Activated CD8-positive, alpha-beta memory T cell treated with anti-CD3 and anti-CD28 coated beads, Interleukin-2, amount 10 ng/mL, durations not matched to agents 7 days and 5 days (primary cell): Measurements from ENCODE around the gene PTPRN2. TPM values are rescaled to one million over a fixed set of nuclear protein-coding genes. Genes with fewer than 3 reads are reported as not detected.
"Not testable (repeated sequence)": the region's sequence is repeated elsewhere in the genome, so short reads cannot be mapped to it uniquely, and the experiment has no call there.

Experiments
- ATAC-seq: fragments of 150-1000 bp; cut with Tn5 transposase; one replicate; pipeline ENCODE4 v1.10.0; 2021; ENCODE audit warnings: moderate library complexity
- CTCF ChIA-PET: fragments of 350-600 bp; sonication (Branson Sonifier 250); formaldehyde crosslinking; loops from one replicate; lab custom pipeline; 2021; ENCODE audit warnings: antibody characterized with exemption; lab: Charles Lee
- DNase-seq: peaks from one replicate; pipeline ENCODE4 v3.0.0-alpha.2; 2020
- H3K27ac Mint-ChIP-seq: one replicate; pipeline ENCODE4 v1.8.0; 2021; ENCODE audit warnings: mild to moderate bottlenecking, mixed read lengths
- H3K27me3 Mint-ChIP-seq: one replicate; pipeline ENCODE4 v1.8.0; 2021; ENCODE audit warnings: mixed read lengths
- H3K36me3 Mint-ChIP-seq: one replicate; pipeline ENCODE4 v1.8.0; 2021; ENCODE audit warnings: mild to moderate bottlenecking, mixed read lengths
- H3K4me1 Mint-ChIP-seq: one replicate; pipeline ENCODE4 v1.8.0; 2021; ENCODE audit warnings: mixed read lengths
- H3K4me3 Mint-ChIP-seq: one replicate; pipeline ENCODE4 v1.8.0; 2021; ENCODE audit warnings: mild to moderate bottlenecking, moderate library complexity, mixed read lengths
- H3K9me3 Mint-ChIP-seq: one replicate; pipeline ENCODE4 v1.8.0; 2022; ENCODE audit warnings: low read depth, mixed read lengths
- total RNA-seq, 2 experiments: library from RNA; stranded (reverse); gene quantifications; one replicate each; pipeline ENCODE4 v1.2.3, GENCODE V29; 2021

The PTPRN2 gene
- total RNA-seq, 2 experiments from 2014 or later, result 3.2 to 5.7 TPM

DNA sequence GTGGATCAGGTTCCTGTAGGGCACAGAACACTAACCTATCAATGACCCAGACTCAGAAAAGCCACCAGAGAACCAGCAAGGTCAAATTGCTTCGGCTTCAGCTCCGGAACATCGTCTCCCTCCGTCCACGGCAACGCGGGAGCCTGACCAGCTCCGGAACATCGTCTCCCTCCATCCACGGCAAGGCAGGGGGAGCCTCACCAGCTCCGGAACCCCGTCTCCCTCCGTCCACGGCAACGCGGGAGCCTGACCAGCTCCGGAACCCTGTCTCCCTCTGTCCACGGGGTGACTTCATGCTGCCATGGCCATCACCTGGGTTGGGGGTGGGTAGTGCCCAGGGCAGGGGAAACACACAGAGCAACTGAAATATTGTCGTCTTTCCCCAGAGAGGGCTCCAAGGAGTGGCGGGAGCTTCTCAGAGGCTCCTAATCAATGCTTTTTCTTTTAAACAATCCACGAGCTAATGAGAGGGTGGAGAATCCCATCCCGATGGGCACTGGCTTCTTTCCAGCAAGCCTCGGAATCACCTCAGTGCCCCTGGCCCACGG is 847.3 kb downstream of the PTPRN2 start:
- no peak for ATAC-seq
- no peaks in the 10 kb centered on the region for H3K36me3 Mint-ChIP-seq
- no peaks in the 10 kb centered on the region for H3K9me3 Mint-ChIP-seq
- DNase-seq, result no peak
- no peaks in the 10 kb centered on the region for H3K4me1 Mint-ChIP-seq
- H3K4me3 Mint-ChIP-seq, result no peak overlapping the region
- H3K27ac Mint-ChIP-seq, result no peak overlapping the region
- CTCF ChIA-PET, result no interaction called here
- H3K27me3 Mint-ChIP-seq, result peaks cover 13% of the 10 kb centered on the region

DNA sequence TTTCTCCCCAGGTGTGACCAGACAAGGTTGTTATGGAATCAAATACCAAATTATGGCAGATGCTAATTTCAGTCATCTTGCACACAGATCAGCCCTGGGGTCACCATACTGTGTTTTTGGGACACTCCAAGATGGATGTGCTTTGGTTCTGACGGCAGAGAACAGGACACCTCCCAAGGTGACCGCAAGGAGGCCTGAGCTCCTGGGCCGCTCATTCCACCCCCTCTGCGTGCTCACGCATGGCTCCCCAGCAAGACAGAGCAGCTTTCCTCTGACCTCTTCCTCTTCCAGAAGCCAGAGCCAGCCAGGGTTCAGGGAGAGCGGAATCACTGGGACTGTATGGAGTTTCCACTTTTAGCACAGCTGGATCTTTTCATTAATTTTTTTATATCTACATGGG is 848.0 kb downstream of the PTPRN2 start:
- no peak for DNase-seq
- Mint-ChIP-seq H3K27ac (no peak overlapping the region), H3K4me1 (no peaks in the 10 kb centered on the region), H3K36me3 (no peaks in the 10 kb centered on the region), H3K4me3 (no peak overlapping the region), H3K27me3 (peaks cover 13% of the 10 kb centered on the region), H3K9me3 (no peaks in the 10 kb centered on the region)
- CTCF ChIA-PET, result no interaction called here
- ATAC-seq, result no peak

DNA sequence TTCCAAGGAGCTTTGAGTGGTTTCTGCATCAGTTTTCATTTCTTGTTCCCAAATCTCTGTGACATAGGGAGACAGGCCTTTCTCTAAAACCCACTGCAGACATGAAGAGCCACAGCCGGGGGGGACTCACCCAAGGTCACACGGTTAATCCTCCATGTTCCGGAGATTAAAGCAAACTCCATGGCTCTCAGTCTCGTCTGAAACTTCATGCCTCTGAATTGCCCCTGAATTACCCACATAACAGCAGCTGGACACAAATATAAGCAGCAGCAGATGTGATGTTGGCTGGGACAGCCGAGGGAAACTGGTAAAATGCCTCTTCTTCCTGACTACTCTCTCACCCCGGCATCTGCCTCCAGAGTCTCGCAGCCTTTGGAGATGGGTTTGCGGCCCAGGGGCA is 848.6 kb downstream of the PTPRN2 start:
- no peak overlapping the region for H3K4me3 Mint-ChIP-seq
- CTCF ChIA-PET, result no interaction called here
- H3K9me3 Mint-ChIP-seq, result no peaks in the 10 kb centered on the region
- H3K36me3 Mint-ChIP-seq, result no peaks in the 10 kb centered on the region
- ATAC-seq, result no peak
- no peak for DNase-seq
- no peaks in the 10 kb centered on the region for H3K4me1 Mint-ChIP-seq
- peaks cover 13% of the 10 kb centered on the region for H3K27me3 Mint-ChIP-seq
- H3K27ac Mint-ChIP-seq, result no peak overlapping the region

DNA sequence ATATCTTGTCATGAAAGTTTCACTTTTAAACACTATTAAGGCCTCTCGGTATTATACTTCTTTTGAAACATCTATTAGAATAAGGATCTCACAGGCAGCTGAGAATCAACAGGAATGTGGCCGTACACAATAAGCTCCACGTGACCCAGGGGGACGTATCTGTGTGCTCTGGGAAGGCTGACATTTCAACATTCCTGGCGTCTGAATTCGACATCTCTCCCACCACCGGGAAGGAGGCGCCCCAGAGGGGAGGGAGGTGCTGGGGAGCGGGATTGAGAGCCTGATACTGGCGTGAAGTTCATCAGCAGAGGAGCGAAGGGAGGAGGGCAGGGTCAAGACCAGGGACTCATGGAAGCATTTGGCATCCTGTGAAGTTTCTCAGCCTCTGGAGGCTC is 849.6 kb downstream of the PTPRN2 start:
- Mint-ChIP-seq H3K9me3 (no peaks in the 10 kb centered on the region), H3K36me3 (no peaks in the 10 kb centered on the region), H3K4me1 (no peaks in the 10 kb centered on the region), H3K27me3 (peaks cover 13% of the 10 kb centered on the region), H3K4me3 (no peak overlapping the region), H3K27ac (no peak overlapping the region)
- CTCF ChIA-PET, result no interaction called here
- ATAC-seq (no peak), DNase-seq (no peak)

DNA sequence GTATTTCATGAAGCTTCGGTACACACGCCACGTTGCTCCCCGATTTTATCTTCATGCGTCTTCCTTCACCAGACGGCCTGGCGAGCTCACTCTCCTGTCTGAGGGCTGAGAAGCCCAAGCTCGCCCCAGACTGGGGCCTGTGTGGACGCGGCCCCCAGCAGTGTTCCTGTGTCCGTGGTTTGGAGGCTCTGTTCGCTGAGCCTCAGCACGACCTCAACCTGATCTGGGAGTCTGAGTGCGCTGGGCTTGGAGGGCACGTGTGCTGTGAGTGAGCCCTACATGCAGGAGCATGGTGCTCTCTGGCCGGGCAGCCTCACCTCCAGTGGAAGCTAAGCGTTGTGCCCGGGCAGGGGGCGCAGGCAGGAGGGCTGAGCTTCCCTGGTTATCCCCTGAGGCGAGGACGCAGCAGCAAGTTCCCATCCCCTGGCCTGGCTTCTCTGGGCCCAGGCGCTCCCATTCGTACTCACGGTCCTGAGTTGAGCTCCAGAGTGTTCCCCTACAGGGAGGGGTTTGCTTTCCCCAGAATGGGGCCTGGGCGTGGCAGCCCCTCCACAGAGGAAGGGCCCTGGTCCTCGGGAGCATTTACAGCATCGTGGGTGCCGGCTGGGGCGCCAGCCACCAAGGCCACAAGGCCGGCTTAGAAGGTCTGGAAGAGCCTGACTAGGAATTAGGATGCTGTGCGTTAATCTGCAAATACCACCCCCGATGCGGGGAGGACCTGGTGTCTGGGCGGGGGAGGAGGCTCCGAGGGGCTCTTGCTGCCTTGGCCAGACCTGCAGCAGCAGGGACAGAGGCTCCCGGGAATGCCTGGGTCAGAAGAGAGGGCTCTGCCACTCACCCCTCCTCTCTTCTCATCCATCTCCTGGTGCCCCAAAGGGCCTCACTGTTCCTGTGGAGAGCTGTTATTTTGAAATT is 850.2 kb downstream of the PTPRN2 start:
- no peak for ATAC-seq
- Mint-ChIP-seq H3K27ac (no peak overlapping the region), H3K27me3 (peaks cover 13% of the 10 kb centered on the region), H3K4me1 (no peaks in the 10 kb centered on the region), H3K4me3 (no peak overlapping the region), H3K9me3 (no peaks in the 10 kb centered on the region), H3K36me3 (no peaks in the 10 kb centered on the region)
- CTCF ChIA-PET, result no interaction called here
- DNase-seq, result no peak

DNA sequence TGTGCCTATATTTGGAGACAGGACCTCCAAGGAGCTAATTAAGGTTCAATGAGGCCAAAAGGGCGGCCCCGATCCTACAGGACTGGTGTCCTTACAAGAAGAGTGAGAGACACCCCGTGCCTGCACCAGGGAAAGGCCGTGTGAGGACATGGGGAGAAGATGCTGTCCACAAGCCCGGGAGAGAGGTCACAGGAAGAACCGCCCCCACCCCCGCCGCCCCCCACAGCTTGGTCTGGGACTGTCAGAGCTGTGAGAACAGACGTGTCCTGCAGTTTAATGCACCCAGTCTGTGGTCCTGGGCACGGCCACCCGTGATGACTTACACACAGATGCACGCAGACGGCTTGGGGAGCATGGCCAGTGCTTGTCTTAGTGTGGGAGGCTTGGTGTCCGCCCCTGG is 851.3 kb downstream of the PTPRN2 start:
- no peaks in the 10 kb centered on the region for H3K9me3 Mint-ChIP-seq
- H3K4me3 Mint-ChIP-seq, result no peak overlapping the region
- no peak for ATAC-seq
- H3K4me1 Mint-ChIP-seq, result no peaks in the 10 kb centered on the region
- H3K27me3 Mint-ChIP-seq, result peaks cover 7% of the 10 kb centered on the region
- no peak for DNase-seq
- no peaks in the 10 kb centered on the region for H3K36me3 Mint-ChIP-seq
- no peak overlapping the region for H3K27ac Mint-ChIP-seq
- CTCF ChIA-PET, result no interaction called here

DNA sequence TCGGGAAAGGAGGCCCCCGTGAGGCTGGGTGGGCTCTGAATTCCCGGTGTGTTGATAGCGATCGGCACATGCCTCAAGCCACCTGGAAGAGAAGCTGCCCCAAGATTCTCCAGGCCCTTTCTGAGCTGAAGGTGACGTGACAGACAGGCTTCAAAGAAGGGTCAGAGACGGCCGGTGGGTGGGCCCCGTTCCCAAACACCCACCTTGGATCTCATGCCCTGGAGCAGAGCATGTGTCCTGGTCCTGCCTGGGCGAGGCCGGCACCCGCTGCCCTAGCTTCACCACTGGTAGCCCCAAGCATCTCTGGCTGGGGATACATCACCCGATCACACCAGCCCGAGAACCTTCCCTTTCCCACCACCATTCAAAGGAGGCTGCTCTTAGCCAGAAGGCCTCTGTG is 851.8 kb downstream of the PTPRN2 start:
- no peaks in the 10 kb centered on the region for H3K36me3 Mint-ChIP-seq
- H3K4me1 Mint-ChIP-seq, result no peaks in the 10 kb centered on the region
- CTCF ChIA-PET, result no interaction called here
- H3K9me3 Mint-ChIP-seq, result no peaks in the 10 kb centered on the region
- no peak for ATAC-seq
- no peak overlapping the region for H3K27ac Mint-ChIP-seq
- no peak overlapping the region for H3K4me3 Mint-ChIP-seq
- peaks cover 6% of the 10 kb centered on the region for H3K27me3 Mint-ChIP-seq
- DNase-seq, result no peak

DNA sequence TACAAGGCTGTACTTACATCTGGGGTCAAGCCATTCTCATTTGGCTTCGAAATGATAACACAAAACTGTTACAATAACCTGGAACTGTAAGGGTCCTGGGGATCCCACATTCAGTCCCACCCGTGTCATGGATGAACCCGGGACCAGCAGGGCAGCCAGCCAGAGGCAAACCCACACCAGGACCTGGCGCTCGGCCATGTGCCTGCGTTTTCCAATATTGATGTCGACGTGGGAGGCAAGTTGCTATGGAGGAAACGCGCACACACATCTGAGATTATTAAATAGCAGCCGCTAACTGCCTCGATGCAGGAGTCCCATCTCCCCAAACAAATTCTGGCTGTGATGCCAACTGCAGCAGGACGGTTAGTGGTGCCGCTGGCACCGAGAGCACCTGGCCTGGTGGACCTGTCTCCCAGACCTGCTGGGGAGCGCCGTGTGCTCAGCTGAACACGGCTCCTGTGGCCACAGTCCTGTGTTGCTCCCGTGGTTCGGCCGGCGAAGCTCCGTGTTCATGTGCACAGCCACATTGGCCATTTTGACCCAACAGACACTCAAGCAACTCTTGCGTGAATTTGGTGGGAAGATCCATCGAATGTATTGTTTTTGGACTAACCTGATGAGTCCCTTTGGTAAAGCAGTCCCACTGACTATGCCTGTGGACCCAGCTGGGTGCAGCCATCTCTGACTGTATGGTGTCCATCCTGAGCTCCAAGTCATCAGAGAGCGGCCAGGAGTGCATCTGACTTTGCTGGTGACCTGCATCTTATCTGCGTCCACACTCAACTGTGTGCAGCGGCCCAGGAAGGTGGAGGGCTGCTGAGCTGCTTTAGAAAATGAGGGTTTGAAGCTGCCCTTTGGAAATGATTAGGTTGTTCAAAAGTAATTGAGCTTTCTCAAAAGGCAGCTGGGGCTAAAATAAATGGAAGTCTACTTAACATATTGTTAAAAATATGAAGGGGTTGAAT is 852.7 kb downstream of the PTPRN2 start:
- Mint-ChIP-seq H3K27me3 (peaks cover 4% of the 10 kb centered on the region), H3K9me3 (no peaks in the 10 kb centered on the region), H3K36me3 (no peaks in the 10 kb centered on the region), H3K4me3 (no peak overlapping the region), H3K27ac (no peak overlapping the region), H3K4me1 (no peaks in the 10 kb centered on the region)
- no peak for ATAC-seq
- no peak for DNase-seq
- CTCF ChIA-PET, result no interaction called here

DNA sequence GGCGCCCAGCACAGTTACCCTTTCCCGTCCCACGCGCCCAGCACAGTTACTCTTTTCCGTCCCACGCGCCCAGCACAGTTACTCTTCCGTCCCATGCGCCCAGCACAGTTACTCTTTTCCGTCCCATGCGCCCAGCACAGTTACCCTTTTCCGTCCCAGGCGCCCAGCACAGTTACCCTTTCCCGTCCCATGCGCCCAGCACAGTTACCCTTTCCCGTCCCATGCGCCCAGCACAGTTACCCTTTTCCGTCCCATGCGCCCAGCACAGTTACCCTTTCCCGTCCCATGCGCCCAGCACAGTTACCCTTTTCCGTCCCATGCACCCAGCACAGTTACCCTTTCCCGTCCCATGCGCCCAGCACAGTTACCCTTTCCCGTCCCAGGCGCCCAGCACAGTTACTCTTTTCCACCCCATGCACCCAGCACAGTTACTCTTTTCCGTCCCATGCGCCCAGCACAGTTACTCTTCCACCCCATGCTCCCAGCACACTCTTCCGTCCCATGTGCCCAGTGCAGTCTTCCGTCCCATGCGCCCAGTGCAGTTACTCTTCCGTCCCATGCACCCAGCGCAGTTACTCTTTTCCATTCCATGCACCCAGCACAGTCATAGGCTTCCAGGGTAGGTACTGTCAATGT is 853.7 kb downstream of the PTPRN2 start:
- H3K27ac Mint-ChIP-seq, H3K9me3 Mint-ChIP-seq, CTCF ChIA-PET, ATAC-seq, H3K36me3 Mint-ChIP-seq, H3K4me3 Mint-ChIP-seq, DNase-seq, H3K27me3 Mint-ChIP-seq, H3K4me1 Mint-ChIP-seq: not testable (repeated sequence)

DNA sequence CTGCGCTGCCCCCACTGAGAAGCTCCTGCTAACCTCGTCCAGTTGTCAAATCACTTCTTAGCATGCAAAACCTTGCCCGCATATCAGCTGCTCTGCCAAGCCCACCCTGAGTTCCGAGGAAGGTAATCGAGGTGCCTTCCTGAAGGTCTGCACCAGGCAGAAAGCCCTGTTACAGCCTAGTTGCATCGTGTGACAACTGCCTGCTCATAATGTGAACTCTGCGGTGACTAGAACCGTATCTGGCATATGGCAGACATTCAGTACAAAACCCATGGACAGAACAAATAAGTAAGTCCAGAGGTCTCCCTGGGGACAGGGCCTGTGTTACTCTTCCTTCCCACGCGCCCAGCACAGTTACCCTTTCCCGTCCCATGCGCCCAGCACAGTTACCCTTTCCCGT is 856.5 kb downstream of the PTPRN2 start:
- CTCF ChIA-PET, result no interaction called here
- Mint-ChIP-seq H3K4me1 (no peaks in the 10 kb centered on the region), H3K27me3 (no peaks in the 10 kb centered on the region), H3K4me3 (no peak overlapping the region), H3K36me3 (no peaks in the 10 kb centered on the region), H3K27ac (no peak overlapping the region), H3K9me3 (no peaks in the 10 kb centered on the region)
- no peak for ATAC-seq
- DNase-seq, result no peak

DNA sequence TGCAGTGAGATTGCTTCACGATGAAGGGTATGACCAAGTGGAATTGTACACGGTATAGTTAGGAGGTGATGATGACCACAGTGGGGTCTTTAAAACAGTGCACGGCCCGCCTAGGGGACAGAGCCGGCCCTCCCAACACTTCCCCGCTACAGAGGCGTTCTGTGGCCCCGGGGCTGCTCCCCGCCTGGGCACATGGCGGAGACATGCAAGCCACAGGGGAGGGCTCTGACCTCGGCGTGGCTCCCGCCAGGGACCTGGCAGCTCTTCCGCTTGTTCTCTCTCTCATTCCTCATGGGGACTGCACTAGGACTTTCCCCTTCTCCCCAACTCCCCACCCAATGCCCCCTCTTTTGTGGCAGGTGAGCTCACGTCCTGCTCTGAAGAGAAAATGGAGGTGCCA is 857.0 kb downstream of the PTPRN2 start:
- no peak overlapping the region for H3K27ac Mint-ChIP-seq
- DNase-seq (no peak), ATAC-seq (no peak)
- CTCF ChIA-PET, result no interaction called here
- no peaks in the 10 kb centered on the region for H3K27me3 Mint-ChIP-seq
- H3K4me1 Mint-ChIP-seq, result no peaks in the 10 kb centered on the region
- no peaks in the 10 kb centered on the region for H3K36me3 Mint-ChIP-seq
- H3K4me3 Mint-ChIP-seq, result no peak overlapping the region
- H3K9me3 Mint-ChIP-seq, result no peaks in the 10 kb centered on the region

DNA sequence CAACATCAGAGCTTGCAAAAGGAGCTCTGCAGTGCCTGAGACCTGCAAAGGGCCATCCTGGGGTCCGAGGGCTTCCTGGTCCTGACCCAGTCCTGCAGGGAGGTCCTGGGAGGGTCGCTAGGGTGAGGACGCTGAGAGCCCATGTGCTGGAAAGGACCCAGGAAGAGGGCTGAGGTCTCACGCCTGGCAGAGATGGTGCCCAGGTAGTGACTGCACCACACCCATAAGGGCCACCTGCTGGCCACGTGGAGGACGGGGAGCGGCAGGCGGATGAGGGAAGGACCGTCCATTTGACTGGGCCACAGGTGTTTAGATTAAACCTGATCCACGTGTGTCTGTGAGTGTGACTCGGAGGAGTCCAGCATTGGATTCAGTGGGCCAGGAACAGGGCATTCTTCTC is 858.1 kb downstream of the PTPRN2 start:
- Mint-ChIP-seq H3K36me3 (no peaks in the 10 kb centered on the region), H3K4me3 (no peak overlapping the region), H3K27me3 (no peaks in the 10 kb centered on the region), H3K27ac (no peak overlapping the region), H3K9me3 (no peaks in the 10 kb centered on the region), H3K4me1 (no peaks in the 10 kb centered on the region)
- CTCF ChIA-PET, result no interaction called here
- DNase-seq (no peak), ATAC-seq (no peak)

DNA sequence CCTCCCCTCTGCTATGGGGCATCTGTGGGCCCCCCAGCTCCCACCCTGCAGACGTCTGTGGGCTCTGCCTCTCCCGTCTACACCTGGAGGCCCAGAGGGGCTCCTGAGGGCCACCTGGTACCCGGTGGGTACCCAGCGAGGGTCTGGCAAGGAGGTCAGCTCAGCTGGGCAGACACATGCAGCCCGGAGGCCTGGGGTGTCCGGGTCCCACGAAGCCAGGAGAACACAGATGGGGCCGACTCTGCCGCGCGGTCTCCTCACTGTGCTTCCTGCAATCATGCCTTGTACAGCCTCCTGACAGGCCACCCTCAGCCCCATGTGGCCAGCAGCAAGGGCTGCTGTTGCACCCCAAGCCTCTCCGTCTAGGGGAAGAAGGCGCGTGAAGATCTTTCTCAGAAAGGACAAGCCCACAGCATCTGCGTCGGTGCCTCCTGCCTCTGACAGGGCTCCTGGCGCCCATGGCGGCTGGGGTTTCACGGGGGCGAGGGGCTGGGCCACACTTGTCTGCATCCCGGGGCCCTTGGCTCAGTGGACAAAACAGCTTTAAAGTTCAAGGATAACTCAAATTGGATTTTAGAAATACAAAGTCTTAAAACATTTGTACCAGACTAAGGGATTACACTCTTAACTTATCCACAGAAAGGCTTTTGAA is 859.5 kb downstream of the PTPRN2 start:
- ATAC-seq (no peak), DNase-seq (no peak)
- Mint-ChIP-seq H3K27ac (no peak overlapping the region), H3K36me3 (no peaks in the 10 kb centered on the region), H3K9me3 (no peaks in the 10 kb centered on the region), H3K4me1 (no peaks in the 10 kb centered on the region), H3K4me3 (no peak overlapping the region), H3K27me3 (no peaks in the 10 kb centered on the region)
- CTCF ChIA-PET, result no interaction called here
